COLO668 (cell line): ENCODE data around the gene SLC38A9.

Experiments used
- DNase-seq: peaks from one replicate; lab custom pipeline; 2025; ENCODE audit not compliant: unreplicated experiment; lab: John Stamatoyannopoulos, UW

SLC38A9 gene

GRCh38 chr5:55584398-55585205 is 127.5 kb downstream of the SLC38A9 start:
- no peak for DNase-seq

- no peak for DNase-seq
Measured at GRCh38 chr5:55583578-55583977, 128.5 kb downstream of the SLC38A9 start.

DNA sequence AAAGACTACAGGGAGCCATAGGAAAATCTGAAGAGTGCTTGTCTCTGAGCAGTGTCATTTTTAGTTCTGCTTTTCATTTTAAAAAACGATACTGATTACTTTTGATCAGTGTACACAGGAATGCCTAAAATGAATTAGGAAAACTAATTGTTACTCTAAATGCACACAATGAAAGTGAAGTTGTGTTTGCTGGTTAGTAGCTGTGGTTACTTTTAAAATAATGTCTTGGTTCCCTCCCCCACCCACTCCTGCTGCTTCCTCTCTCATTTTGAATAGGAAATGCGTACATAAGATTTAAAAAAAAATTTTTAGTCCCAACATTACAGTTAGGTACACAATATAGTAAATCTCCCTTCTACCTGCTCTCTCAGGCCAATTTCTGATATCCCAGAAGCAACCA is 129.9 kb downstream of the SLC38A9 start:
- no peak for DNase-seq

GRCh38 chr5:55580042-55580441 is 132.1 kb downstream of the SLC38A9 start:
- no peak for DNase-seq

- DNase-seq, result no peak
Measured at GRCh38 chr5:55578771-55579170, 133.4 kb downstream of the SLC38A9 start.

DNA sequence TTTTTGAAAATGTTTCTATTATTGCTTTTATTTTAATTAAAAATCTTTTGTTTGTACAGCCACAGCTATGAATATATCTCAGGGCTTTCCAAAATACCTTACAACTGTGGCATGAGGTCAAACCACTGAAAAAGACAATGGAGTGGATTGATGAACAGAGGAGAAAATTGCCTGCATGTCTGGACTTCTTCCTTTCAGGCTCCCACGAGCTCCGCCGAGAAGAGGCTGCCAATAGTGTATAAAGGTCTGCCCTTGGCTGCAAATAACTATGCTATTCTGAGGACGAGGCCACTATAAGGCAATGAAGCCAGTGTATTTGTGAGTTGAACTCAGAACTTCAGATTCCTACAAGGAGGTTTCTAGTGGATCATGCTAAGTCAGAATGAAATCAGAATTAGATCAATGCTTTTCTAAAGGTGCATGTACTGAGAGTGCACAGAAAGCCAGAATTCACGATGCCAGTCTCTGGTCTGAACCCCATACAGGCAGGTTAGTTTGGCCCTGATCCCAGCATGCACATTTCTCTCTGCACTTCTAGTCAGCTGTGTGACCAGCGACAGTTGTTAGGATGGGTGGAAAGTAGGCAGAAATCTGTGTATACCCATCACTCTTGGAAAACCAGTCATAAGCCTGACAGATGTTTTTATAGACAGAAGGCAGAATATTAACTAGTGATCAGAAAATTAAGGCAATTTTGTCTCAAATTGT is 134.6 kb downstream of the SLC38A9 start:
- DNase-seq, result no peak

DNA sequence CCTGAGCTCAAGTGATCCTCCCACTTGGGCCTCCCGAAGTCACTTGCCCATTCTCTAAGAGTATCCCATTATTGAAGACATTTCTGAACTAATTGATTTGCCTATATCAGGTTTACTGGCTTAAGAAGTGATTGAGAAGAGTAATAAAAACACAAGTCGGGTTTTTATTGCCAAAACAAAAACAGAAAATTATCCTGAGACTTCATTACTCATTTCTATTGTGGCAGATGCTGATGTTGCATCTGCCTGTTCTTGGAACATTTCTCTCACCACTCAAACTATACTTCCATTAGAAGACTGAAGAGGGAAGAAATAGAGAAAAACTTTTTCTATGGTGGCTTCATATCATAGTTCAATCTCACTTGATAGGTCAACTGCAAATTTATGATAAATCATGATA is 135.5 kb downstream of the SLC38A9 start:
- DNase-seq, result no peak
